Measurements from ENCODE around the gene HMCN2. TPM values are rescaled to one million over a fixed set of nuclear protein-coding genes. Genes with fewer than 3 reads are reported as not detected.

The HMCN2 gene
- total RNA-seq (not detected), polyA plus RNA-seq (not detected)

DNA sequence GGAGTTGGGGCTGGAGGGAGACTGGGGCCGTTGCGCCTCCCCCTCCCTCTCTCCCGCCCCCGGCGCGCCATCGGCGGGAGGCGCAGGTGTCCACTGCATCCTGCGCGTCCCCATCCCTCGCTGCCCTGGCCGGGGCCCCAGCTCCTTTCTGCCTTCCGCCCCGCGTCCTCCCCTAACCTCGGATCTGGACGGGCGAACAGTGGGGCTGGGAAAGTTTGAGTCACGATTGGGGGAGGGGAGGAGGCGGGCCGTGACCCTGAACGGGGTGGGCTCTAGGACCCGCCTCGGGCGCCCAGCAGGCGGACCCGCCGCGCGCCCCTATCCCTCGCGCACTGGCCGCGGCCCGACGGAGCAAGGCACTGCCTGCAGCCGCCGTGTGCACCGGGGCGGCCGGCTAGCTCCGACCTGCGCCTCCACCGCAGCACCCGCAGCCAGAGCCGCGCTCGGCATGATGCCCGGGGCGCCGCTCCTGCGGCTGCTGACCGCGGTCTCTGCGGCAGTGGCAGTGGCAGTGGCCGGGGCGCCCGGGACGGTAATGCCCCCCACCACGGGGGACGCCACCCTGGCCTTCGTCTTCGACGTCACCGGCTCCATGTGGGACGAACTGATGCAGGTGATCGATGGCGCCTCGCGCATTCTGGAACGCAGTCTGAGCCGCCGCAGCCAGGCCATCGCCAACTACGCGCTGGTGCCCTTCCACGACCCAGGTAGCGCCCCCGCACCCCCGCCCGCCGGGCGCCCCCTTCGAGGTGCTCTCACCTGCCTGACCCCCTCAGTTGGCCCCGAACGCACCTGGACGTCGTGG, at the start of gene HMCN2:
Gene HMCN2 (plus strand): TSS at position 330 of the 805 bp plus-strand sequence. CDS start 119 bp downstream, at position 449.
- H3K9me3 Mint-ChIP-seq: peaks cover 0 to 5% (median 0%) of the 10 kb centered on the region in 7 donors
- ATAC-seq (ENCODE audit: low read depth in 2 of 2) (no peak), DNase-seq (no peak)
- Histone ChIP-seq H3K4me3 (ENCODE audit: low read depth, low read length) (no peak within 1 kb of the TSS), H3K4me1 (ENCODE audit: control insufficient read depth, insufficient read depth, low read length, poor library complexity, severe bottlenecking) (no peaks in the 10 kb centered on the region), H3K27me3 (ENCODE audit: control insufficient read depth, insufficient read depth, low read length) (peaks cover 18% of the 10 kb centered on the region), H3K9me3 (ENCODE audit: control insufficient read depth in 2 of 2, low read length in 2 of 2) (no peaks in the 10 kb centered on the region), H3K36me3 (ENCODE audit: control insufficient read depth, insufficient read depth, low read length) (no peaks in the 10 kb centered on the region), H3K27ac (ENCODE audit: insufficient read depth, low read length, poor library complexity, severe bottlenecking) (no peak within 1 kb of the TSS)
- H3K4me1 Mint-ChIP-seq: peaks cover 0 to 4% (median 1%) of the 10 kb centered on the region in 4 donors
- H3K4me3 Mint-ChIP-seq: peak within 1 kb of the TSS in 1 of 4 donors; percentile 50
- peaks cover 62% of the 10 kb centered on the region for H3K27me3 Mint-ChIP-seq
- no peak within 1 kb of the TSS for H3K27ac Mint-ChIP-seq
- H3K36me3 Mint-ChIP-seq: no peaks in the 10 kb centered on the region

DNA sequence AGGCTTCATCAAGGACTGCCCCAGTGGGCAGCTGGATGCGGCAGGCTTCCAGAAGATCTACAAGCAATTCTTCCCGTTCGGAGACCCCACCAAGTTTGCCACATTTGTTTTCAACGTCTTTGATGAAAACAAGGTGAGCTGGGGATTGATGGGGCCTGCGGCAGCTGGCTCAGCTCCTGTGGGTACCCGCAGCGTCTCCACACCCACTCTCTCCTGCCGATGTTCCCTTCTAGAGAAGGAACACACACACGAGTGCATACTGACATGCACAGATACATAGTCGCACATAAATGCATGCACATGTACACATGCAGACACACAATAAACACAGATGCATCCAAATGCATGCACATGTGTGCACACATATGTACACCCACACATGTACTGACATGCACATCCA, 47.7 kb upstream of the HMCN2 start:
- H3K36me3 ChIP-seq (ENCODE audit: control insufficient read depth, insufficient read depth, low read length): no peaks in the 10 kb centered on the region
- no peak for ATAC-seq (ENCODE audit: low read depth in 2 of 2)

GRCh38 chr9:130219661-130220096, 45.9 kb upstream of the HMCN2 start:
- Histone ChIP-seq H3K4me3 (ENCODE audit: low read depth, low read length) (no peak overlapping the region), H3K27me3 (ENCODE audit: control insufficient read depth, insufficient read depth, low read length) (no peaks in the 10 kb centered on the region), H3K36me3 (ENCODE audit: control insufficient read depth, insufficient read depth, low read length) (no peaks in the 10 kb centered on the region), H3K27ac (ENCODE audit: insufficient read depth, low read length, poor library complexity, severe bottlenecking) (no peak overlapping the region), H3K4me1 (ENCODE audit: control insufficient read depth, insufficient read depth, low read length, poor library complexity, severe bottlenecking) (no peaks in the 10 kb centered on the region), H3K9me3 (ENCODE audit: control insufficient read depth in 2 of 2, low read length in 2 of 2) (no peaks in the 10 kb centered on the region)
- DNase-seq: no peak
- Mint-ChIP-seq H3K9me3 (no peaks in the 10 kb centered on the region), H3K27ac (no peak overlapping the region), H3K36me3 (no peaks in the 10 kb centered on the region), H3K4me1 (no peaks in the 10 kb centered on the region), H3K4me3 (no peak overlapping the region), H3K27me3 (no peaks in the 10 kb centered on the region)
- ATAC-seq (ENCODE audit: low read depth in 2 of 2): no peak

More for the DNA sequence above, 47.7 kb upstream of the HMCN2 start:
- H3K4me1 ChIP-seq (ENCODE audit: control insufficient read depth, insufficient read depth, low read length, poor library complexity, severe bottlenecking): no peaks in the 10 kb centered on the region
- DNase-seq: no peak
- Mint-ChIP-seq H3K9me3 (no peaks in the 10 kb centered on the region), H3K27me3 (no peaks in the 10 kb centered on the region), H3K4me1 (peaks cover 0 to 6% (median 0%) of the 10 kb centered on the region in 4 donors), H3K4me3 (no peak overlapping the region), H3K27ac (no peak overlapping the region), H3K36me3 (no peaks in the 10 kb centered on the region)
- no peak overlapping the region for H3K27ac ChIP-seq (ENCODE audit: insufficient read depth, low read length, poor library complexity, severe bottlenecking)
- H3K9me3 ChIP-seq (ENCODE audit: control insufficient read depth in 2 of 2, low read length in 2 of 2): no peaks in the 10 kb centered on the region
- H3K4me3 ChIP-seq (ENCODE audit: low read depth, low read length): no peak overlapping the region
- no peaks in the 10 kb centered on the region for H3K27me3 ChIP-seq (ENCODE audit: control insufficient read depth, insufficient read depth, low read length)

DNA sequence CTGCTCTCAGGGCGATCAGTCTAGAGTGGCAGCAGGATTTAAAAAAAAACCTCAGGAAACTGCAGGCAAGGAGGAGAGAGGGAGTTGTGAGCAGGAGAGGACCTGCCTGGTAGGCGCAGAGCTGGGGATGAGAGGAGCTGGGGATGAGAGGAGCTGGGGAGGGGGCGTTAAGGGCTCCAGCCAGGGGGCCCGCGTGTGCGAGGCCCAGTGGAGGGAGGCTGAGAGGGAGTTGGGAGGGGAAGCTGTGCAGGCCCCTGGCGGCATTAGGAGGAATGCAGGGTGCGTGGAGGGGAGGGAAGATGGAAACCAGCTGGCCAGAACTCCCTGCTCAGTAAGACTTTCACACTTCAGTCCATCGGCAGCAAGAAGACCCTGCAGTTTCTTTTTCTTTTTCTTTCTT, 45.2 kb upstream of the HMCN2 start:
- no peak overlapping the region for H3K4me3 Mint-ChIP-seq
- Histone ChIP-seq H3K9me3 (ENCODE audit: control insufficient read depth in 2 of 2, low read length in 2 of 2) (no peaks in the 10 kb centered on the region), H3K27me3 (ENCODE audit: control insufficient read depth, insufficient read depth, low read length) (no peaks in the 10 kb centered on the region), H3K4me3 (ENCODE audit: low read depth, low read length) (no peak overlapping the region), H3K36me3 (ENCODE audit: control insufficient read depth, insufficient read depth, low read length) (no peaks in the 10 kb centered on the region), H3K27ac (ENCODE audit: insufficient read depth, low read length, poor library complexity, severe bottlenecking) (no peak overlapping the region), H3K4me1 (ENCODE audit: control insufficient read depth, insufficient read depth, low read length, poor library complexity, severe bottlenecking) (no peaks in the 10 kb centered on the region)
- H3K9me3 Mint-ChIP-seq: no peaks in the 10 kb centered on the region
- no peak overlapping the region for H3K27ac Mint-ChIP-seq
- no peak for ATAC-seq (ENCODE audit: low read depth in 2 of 2)
- DNase-seq: no peak
- H3K36me3 Mint-ChIP-seq: no peaks in the 10 kb centered on the region
- no peaks in the 10 kb centered on the region for H3K27me3 Mint-ChIP-seq
- no peaks in the 10 kb centered on the region for H3K4me1 Mint-ChIP-seq

- Histone ChIP-seq H3K9me3 (ENCODE audit: control insufficient read depth in 2 of 2, low read length in 2 of 2) (peaks cover 0 to 2% of the 10 kb centered on the region in 2 experiments), H3K4me1 (ENCODE audit: control insufficient read depth, insufficient read depth, low read length, poor library complexity, severe bottlenecking) (no peaks in the 10 kb centered on the region), H3K4me3 (ENCODE audit: low read depth, low read length) (no peak overlapping the region), H3K27me3 (ENCODE audit: control insufficient read depth, insufficient read depth, low read length) (no peaks in the 10 kb centered on the region), H3K27ac (ENCODE audit: insufficient read depth, low read length, poor library complexity, severe bottlenecking) (no peak overlapping the region), H3K36me3 (ENCODE audit: control insufficient read depth, insufficient read depth, low read length) (no peaks in the 10 kb centered on the region)
- DNase-seq (no peak), ATAC-seq (ENCODE audit: low read depth in 2 of 2) (no peak)
- H3K4me1 Mint-ChIP-seq: no peaks in the 10 kb centered on the region
- H3K27ac Mint-ChIP-seq: no peak overlapping the region
- H3K4me3 Mint-ChIP-seq: no peak overlapping the region
- H3K9me3 Mint-ChIP-seq: peaks cover 0 to 6% (median 0%) of the 10 kb centered on the region in 7 donors
- no peaks in the 10 kb centered on the region for H3K36me3 Mint-ChIP-seq
- H3K27me3 Mint-ChIP-seq: no peaks in the 10 kb centered on the region
These were observed 42.7 kb upstream of the HMCN2 start for GRCh38 chr9:130222833-130223232.

GRCh38 chr9:130225071-130225470, 40.5 kb upstream of the HMCN2 start:
- H3K9me3 ChIP-seq (ENCODE audit: control insufficient read depth in 2 of 2, low read length in 2 of 2): peaks cover 0 to 7% of the 10 kb centered on the region in 2 experiments
- H3K4me3 ChIP-seq (ENCODE audit: low read depth, low read length): no peak overlapping the region
- Mint-ChIP-seq H3K27ac (no peak overlapping the region), H3K27me3 (no peaks in the 10 kb centered on the region), H3K9me3 (peaks cover 0 to 6% (median 0%) of the 10 kb centered on the region in 7 donors), H3K36me3 (no peaks in the 10 kb centered on the region), H3K4me3 (no peak overlapping the region), H3K4me1 (no peaks in the 10 kb centered on the region)
- no peak overlapping the region for H3K27ac ChIP-seq (ENCODE audit: insufficient read depth, low read length, poor library complexity, severe bottlenecking)
- H3K4me1 ChIP-seq (ENCODE audit: control insufficient read depth, insufficient read depth, low read length, poor library complexity, severe bottlenecking): no peaks in the 10 kb centered on the region
- H3K36me3 ChIP-seq (ENCODE audit: control insufficient read depth, insufficient read depth, low read length): no peaks in the 10 kb centered on the region
- ATAC-seq (ENCODE audit: low read depth in 2 of 2) (no peak), DNase-seq (no peak)
- no peaks in the 10 kb centered on the region for H3K27me3 ChIP-seq (ENCODE audit: control insufficient read depth, insufficient read depth, low read length)

- Histone ChIP-seq H3K4me3 (ENCODE audit: low read depth, low read length) (no peak overlapping the region), H3K4me1 (ENCODE audit: control insufficient read depth, insufficient read depth, low read length, poor library complexity, severe bottlenecking) (no peaks in the 10 kb centered on the region), H3K36me3 (ENCODE audit: control insufficient read depth, insufficient read depth, low read length) (no peaks in the 10 kb centered on the region), H3K27me3 (ENCODE audit: control insufficient read depth, insufficient read depth, low read length) (no peaks in the 10 kb centered on the region), H3K9me3 (ENCODE audit: control insufficient read depth in 2 of 2, low read length in 2 of 2) (peaks cover 0 to 7% of the 10 kb centered on the region in 2 experiments), H3K27ac (ENCODE audit: insufficient read depth, low read length, poor library complexity, severe bottlenecking) (no peak overlapping the region)
- DNase-seq (no peak), ATAC-seq (ENCODE audit: low read depth in 2 of 2) (no peak)
- Mint-ChIP-seq H3K27me3 (no peaks in the 10 kb centered on the region), H3K27ac (no peak overlapping the region), H3K36me3 (no peaks in the 10 kb centered on the region), H3K9me3 (peaks cover 0 to 6% (median 0%) of the 10 kb centered on the region in 7 donors), H3K4me3 (no peak overlapping the region), H3K4me1 (no peaks in the 10 kb centered on the region)
These were observed 40.0 kb upstream of the HMCN2 start for GRCh38 chr9:130225586-130225985.

GRCh38 chr9:130226112-130226511, 39.4 kb upstream of the HMCN2 start:
- DNase-seq (no peak), ATAC-seq (ENCODE audit: low read depth in 2 of 2) (no peak)
- H3K36me3 ChIP-seq (ENCODE audit: control insufficient read depth, insufficient read depth, low read length): no peaks in the 10 kb centered on the region
- H3K27me3 ChIP-seq (ENCODE audit: control insufficient read depth, insufficient read depth, low read length): no peaks in the 10 kb centered on the region
- peaks cover 0 to 7% of the 10 kb centered on the region in 2 experiments for H3K9me3 ChIP-seq (ENCODE audit: control insufficient read depth in 2 of 2, low read length in 2 of 2)
- no peaks in the 10 kb centered on the region for H3K27me3 Mint-ChIP-seq
- H3K4me1 Mint-ChIP-seq: no peaks in the 10 kb centered on the region
- H3K27ac ChIP-seq (ENCODE audit: insufficient read depth, low read length, poor library complexity, severe bottlenecking): no peak overlapping the region
- H3K4me1 ChIP-seq (ENCODE audit: control insufficient read depth, insufficient read depth, low read length, poor library complexity, severe bottlenecking): no peaks in the 10 kb centered on the region
- H3K27ac Mint-ChIP-seq: no peak overlapping the region
- no peak overlapping the region for H3K4me3 Mint-ChIP-seq
- H3K36me3 Mint-ChIP-seq: no peaks in the 10 kb centered on the region
- peaks cover 0 to 6% (median 0%) of the 10 kb centered on the region in 7 donors for H3K9me3 Mint-ChIP-seq
- no peak overlapping the region for H3K4me3 ChIP-seq (ENCODE audit: low read depth, low read length)
